Stimulated activated CD4-positive, alpha-beta T cell treated with anti-CD3 and anti-CD28 coated beads, Interleukin-12 subunit alpha, Interleukin-12 subunit beta, amount 100 ng/mL, for 24 hours (primary cell): ENCODE measurements around the gene TMEM184C.
A peak's percentile ranks its signal among the peaks of the same experiment; 100 is the strongest.

Source experiments
- DNase-seq, 2 experiments: peaks; one replicate each; pipeline ENCODE4 v3.0.0-alpha.2; 2020; ENCODE audit warnings: low read depth in 2 of 2

The TMEM184C gene

DNA sequence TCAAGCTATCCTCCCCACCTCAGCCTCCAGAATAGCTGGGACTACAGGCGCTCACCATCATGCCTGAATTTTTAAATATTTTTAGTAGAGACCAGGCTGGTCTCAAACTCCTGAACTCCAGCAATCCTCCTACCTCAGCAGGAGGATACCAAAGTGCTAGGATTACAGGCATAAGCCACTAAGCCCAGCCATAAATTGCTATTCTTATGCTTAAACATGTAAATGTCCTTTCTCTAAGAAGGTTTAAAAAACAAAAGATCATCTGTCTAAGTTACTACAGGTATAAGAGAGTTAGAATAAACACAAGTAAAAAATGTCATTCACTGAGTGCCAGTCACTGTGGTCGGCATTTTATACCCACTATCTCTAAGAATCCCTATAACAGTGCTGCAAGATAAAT lies 38.4 kb downstream of the TMEM184C start:
- DNase-seq: no peak

DNA sequence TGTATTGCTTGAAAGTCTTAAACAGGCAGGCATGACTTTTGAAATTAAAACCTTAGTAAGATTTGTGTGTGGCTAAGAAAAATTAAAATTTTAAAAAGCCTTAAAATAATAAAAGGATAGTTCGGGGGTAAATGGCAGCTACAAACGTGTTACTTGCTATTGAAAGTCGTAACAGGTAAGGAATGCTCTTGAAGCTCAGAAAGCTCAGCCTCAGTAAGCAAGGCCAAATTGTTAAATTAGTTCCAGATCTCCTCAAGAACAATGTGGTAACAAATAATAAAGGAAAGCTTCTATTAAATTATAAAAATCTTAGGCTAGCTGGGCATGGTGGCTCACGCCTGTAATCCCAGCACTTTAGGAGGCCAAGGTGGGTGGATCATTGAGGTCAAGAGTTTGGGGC lies 41.3 kb downstream of the TMEM184C start:
- DNase-seq: no peak

DNA sequence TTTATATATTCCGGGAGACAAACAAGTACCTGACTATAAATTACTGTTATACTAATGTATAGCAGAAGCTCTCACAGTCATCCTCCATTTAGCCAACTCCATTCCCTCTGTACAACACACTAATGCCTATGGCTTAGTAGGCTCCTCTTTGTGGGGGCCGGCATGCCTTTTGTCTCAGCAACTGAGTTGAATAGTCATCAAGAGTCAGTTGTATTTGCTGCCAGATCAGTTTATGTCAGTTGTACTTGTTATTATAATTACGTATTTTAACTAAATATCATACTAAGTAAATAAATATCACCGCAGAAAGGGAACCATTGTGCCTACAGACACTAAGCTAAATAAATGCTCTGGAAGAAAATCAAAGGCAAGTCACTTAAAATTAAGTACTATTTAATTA lies 56.9 kb downstream of the TMEM184C start:
- no peak for DNase-seq

DNA sequence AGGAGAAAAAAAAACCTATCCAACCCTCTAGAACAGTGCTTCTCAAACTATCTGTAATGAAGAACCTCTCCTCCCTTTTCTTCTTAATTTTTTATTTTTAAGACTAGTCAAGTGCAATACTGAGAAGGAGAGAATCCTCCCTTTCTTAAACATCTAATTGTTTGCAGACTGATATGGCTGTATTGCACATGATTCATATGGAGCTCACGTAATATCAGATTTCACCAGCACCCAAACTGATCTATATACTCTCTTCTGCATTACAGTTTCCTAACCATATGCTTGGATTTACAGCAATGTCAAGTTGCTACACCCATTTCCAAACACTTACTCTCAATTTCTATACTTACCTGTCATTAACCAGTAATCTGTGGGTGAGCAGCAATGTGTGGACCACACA lies 57.3 kb downstream of the TMEM184C start:
- DNase-seq: no peak

DNA sequence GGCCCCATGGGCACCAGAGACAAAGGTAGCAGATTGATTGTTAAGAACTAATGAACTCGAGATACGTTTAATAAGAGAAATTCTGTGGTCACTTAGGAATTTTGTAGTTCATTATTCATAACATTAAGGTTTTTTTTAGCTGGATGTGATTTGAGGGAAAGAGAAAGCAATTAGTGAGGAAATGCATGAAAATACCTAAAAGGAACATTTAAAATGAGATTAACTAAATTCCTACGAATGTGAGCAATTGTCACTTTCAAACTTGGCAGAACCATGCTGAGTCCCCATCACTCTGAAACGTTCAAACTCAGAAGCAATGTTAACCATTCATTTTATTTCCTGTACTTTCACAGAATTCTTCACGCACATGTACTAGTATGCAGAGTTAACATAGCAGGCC lies 60.9 kb downstream of the TMEM184C start:
- no peak for DNase-seq

DNA sequence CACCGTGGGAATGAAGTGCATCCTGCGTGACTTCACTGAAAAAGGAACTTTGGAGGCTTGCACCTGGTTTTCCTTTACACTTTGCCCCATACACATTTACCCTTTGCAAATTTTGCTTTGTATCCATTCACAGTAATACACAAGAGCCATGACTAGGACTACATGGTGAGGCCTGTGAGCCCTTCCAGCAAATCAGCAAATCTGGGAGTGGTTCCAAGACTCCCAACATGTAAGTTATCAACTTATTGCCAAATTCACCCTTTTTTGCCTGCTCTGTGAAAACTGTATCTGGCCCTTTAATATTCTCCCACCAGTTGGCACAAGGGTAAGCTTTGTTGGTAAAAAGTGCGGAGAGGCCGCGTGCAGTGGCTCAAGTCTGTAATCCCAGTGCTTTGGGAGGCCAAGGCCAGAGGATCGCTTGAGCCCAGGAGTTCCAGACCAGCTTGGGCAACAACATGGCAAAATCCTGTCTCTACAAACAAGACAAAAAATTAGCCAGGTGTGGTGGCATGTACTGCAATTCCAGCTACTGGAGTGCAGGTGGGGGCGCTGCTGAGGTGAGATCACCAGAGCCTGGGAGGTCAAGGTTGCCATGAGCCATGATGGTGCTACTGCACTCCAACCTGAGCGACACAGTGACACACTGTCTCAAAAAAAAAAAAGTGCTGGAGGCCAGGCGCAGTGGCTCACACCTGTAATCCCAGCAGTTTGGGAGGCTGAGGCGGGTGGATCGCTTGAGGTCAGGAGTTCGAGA lies 61.8 kb downstream of the TMEM184C start:
- no peak for DNase-seq

DNA sequence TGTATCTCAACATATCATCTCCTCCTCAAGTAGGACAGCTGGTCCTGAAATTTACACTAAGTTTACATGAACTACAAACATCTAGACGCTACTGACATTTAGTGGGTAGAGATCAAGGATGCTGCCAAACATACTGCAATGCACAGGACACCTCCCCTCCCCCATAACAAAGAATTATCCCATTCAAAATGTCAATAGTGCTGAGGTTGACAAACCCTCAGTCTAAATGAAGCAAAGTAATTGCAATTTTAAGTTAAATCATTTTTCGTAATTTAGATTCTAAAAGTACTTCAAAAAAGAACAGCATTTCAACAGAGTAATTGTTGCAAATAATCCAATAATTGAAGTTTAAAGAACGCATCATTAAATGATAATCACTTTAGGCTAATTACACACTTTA lies 65.6 kb downstream of the TMEM184C start:
- DNase-seq: no peak

DNA sequence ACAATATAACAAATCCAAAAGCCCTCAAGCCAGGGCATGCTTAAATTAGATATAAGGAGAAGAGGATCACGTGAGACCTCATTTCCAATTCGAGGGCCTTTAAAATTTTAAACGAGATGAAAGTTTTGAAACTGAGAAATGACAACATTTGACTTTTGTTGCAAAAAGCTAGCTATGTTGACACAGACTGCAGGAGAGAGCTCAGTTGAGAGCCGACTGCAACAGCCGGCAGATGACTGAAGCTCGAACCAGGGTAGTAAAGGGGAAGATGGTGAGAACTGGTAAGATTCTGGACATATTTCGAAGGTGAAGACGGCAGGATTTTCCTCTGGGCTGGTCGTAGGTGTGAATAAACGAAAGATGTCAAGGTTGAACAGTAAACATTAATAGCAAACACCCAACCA lies 66.0 kb downstream of the TMEM184C start:
- no peak for DNase-seq

DNA sequence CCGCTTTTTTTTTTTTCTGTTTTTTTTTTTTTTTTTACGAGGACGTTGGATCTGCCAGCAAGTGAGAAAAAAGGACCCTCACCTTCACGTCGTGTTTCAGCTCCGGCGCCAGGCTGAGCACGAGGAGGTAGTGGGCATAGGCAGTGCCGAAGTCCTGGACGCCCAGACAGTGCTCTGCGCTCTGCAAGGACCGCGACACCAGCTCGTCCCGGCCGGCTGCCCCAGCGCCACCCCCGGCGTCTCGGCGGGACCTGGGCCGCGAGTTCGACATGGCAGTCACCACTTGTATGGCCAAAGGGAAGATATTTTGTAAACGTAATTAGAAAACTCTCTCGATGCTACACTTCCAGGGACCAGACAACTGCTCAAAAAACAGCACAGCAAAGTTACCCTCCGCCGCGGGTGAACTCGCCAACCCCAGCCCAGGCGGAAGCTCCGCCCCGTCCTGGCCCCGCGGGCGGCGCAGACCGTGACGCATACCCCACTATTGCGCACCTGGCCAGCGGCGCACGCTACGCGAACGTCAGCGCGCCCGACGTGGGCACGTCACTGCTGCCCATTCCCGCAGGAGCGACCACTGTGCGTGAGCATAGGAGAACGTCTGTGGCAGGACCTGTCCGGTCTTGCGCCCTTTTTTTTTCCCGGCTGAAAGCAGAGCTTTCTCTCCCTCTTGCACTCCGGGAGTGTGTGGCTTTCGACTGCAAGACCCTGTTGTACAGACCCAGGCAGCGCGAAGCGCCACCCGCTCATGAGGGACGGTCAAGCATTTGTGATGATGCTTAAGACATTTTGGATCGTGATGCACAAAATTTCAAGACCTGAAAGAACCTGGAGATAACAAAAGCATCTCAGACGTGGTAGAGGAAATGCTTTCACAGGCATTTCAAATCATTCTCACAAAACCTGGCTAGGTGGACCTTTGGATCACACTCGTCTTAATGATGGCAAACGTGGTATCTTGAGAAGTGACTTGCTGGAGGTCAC lies 66.8 kb downstream of the TMEM184C start, which contains the start of gene PRMT9:
Gene PRMT9 (minus strand): TSS at position 447 of the 984 bp plus-strand sequence. CDS start 176 bp downstream, at position 271.
- DNase-seq: peak; percentile 77 to 83

DNA sequence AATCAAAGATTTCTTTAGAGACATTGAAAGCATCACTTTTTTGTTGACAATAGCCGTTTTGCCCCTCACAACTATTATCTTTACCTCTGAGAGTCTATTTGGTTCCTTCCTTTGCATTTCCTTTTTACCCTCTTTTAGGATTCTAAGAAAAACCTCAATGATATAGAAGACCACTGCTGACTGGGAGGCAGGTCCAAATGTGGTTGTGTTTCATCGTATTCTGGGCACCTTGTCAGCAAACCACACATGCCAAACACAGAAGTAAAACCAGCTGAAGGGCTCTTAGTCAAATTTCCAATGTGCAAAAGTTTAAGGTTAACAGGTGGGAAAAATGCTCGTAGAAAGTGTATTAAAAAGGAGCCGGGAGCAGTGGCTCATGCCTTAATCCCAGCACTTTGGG lies 71.9 kb downstream of the TMEM184C start:
- no peak for DNase-seq

DNA sequence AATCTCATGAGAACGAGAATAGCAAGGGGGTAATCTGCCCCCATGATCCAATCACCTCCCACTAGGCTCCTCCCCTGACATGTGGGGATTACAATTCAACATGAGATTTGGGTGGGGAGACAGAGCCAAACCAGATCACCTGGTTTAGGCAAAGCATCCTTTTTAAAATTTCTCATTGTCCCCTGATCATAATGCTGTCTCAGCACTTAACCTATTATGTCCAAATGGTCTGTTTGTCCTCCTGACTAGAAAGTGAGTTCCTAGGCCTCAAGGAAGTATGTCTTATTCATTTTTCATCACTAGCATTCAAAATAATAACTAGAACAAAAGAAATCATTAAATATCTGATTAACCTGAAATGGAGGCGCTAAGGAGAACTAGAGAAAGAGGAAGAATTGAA lies 74.6 kb downstream of the TMEM184C start:
- DNase-seq: no peak

DNA sequence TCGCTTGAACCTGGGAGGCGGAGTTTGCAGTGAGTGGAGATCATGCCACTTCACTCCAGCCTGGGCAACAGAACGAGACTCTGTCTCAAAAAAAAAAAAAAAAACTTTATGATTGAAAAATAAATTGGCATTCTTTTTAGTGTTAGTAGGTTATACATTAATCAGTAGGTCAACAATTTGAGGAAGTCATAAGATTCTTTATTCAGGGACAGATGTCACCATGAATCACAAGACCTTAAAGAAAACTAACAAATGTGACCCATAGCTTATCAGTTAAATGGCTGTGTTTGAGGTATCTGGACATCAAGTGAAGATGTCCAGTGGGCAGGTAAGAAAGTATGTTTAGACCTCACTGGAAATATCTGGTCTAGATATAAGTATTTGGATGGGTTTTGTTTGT lies 76.0 kb downstream of the TMEM184C start:
- no peak for DNase-seq

DNA sequence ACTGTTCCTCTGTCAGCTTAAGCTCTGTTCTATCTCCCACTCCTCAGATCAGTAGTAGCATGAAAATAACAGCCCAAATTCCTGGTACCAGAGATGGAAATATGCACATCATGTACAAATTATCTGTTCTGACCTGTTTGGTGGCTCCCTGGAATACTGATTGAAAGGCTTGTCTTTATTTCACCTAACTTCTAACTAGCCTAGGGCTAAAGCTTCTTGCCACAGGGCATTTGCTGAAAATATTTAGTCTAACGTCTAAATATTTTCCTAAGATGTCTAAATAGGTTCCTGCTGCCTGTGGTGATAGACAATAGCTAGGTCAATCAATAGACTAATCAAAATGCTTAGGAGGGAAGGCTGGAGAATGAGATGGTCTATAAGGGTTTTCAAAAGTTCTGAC lies 79.7 kb downstream of the TMEM184C start:
- no peak for DNase-seq

DNA sequence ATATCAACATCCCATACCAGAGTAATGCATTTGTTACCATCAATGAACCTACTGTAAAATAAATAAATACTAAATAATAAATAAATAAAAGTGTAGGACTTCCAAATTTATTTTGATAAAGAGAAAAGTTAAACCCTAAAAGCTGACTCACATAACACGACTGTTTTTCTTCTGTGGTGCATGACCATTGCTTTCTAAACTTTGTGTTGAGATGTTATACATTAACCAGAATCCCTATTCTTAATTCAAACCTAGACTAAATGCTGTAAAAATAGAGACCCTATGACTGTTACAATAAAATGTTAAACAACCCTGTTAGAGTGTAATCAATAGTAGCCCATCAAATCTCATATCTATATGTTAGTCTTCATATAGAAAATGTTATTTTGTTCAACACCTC lies 87.6 kb downstream of the TMEM184C start:
- DNase-seq: no peak

DNA sequence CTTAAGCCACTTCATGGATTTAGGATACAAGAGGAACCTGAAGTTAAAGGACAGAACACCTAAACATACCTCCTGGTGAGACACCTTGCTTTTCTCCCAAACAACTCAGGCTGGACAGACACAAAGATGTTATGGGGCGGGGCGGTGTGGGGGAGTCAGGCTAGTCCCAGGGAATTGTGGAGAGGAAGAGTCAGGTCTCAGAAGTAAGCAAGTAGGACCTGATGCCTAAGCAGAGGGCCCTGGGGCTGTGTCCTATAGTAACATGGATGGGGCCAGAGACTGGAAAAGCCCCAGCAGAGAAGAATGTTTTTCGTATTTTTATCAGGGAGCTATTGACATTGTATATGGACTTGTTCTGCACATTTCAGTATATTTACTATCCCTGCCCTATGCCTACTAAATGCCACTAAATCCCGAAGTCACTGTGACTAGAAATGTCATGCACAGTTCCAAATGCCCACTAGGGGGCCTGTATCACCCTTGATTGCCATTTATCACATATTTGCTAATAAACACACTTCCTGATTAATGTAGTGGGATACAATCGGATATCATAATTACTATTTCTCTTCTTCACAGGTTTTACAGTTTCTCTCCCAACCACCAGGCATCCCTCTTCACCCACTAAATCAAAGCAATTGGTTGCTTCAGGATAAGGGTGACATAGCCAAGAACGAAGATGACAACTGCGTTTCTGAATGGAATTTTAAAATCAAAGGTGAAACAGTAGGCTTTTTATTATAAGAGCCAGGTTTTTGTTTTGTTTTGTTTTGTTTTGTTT lies 90.9 kb downstream of the TMEM184C start:
- DNase-seq: no peak

DNA sequence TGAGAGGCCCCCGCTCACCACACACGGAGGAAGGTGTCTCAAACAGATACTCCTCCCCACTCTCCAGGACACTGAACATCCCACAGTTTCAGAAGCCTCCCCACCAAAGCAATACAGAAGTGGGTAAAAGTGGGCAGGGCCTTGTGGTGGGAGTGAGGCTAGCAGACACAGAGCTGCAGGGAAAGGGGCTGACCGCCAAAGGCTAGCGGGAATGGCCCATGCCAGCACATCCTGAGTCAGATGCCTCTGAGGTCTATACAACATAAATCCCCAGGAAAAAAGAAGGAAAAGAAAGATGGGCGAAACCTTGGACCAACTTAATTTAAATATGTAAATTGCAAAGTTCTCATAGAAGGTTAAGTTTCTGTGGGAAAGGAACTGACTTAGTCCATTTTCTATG lies 92.8 kb downstream of the TMEM184C start:
- DNase-seq: no peak

DNA sequence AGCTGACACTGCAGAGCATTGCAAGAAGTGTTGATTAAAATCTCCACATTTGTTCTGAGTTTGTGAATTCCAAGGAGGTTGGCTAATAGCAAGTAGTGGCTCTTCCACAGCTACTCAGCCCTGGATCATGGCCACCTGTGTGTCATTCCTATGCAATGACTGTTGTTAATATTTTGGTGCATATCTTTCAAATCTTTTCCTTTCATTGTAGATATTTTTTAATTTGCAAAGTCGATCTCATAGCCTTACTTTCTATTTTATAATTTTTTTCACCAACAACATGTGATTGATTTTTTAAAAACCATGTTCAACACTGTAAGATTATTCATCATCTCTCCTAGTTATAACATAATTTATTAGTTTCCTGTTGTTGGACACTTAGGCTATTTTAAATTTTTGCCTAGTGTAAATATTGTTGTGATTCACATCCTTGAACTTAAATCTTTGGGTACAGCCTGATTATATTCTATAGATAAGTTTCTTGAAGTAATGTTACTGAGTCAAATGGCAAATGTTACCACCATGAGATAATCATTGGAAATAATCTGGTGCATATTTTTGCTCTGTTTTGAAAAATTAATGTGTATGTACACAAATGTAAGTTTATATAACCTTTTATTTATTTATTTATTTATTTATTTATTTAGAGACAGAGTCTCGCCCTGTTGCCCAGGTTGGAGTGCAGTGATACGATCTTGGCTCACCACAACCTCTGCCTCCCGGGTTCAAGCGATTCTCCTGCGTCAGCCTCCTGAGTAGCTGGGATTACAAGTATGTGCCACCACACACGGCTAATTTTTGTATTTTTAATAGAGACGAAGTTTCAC lies 97.6 kb downstream of the TMEM184C start:
- DNase-seq: no peak

DNA sequence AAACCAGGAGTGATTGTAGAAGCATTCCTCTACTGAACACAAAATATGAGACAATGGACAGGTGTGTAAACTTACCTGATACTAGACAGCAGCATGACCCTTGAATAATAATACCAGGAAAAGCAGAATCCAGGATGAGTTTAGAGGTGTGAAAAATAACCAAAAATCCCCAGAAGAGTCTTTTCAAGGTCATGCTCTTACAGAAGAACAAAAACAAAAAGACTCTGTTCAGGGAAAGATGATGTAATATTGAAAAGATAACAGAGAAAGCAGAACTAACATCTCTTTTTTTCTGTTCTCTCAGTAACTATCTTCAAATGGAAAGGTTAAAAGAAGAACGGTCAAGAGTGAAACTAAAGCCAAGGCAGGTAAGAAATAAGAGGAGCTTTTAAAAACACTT lies 100.7 kb downstream of the TMEM184C start:
- DNase-seq: no peak
